ENCODE results near the gene PFDN6.

PFDN6 gene

DNA sequence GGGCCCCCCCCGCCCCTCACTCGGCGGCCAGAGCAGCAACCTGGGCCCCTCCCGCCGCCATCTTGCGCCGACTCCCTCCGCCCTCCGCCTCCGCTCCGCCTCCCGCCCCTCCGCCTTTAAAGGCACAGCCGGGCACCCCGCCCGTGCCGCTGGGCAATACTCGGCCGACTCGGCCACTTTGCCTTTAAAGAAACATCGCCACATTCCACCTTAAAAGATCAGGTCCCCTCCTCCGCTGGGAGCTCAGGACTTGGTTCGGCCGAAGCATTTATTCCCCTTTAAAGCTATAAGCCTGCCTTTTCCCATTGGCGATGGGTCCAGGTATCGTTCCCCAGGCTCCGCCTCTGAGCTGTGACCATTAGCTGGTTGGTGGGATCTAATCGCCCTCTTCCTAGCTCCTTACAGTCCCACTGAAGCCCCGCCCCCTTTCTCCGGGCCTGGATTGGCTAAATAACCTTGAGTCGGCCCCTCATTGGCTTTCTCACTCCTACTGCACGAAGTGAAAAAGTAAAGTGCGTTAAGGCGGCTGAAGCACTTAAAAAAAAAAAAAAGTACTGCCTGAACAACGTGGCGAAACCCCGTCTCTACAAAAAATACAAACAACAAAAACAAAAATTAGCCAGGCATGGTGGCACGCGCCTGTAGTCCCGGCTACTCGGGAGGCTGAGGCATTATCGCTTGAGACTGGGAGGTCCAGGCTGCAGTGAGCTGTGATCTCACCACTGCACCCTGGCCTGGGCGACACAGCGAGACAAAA lies 28.4 kb downstream of the PFDN6 start, which contains the start of gene ZBTB22:
ZBTB22 (minus strand) TSS at position 76 of the 757 bp plus-strand sequence. CDS start 828 bp downstream, outside the sequence.
- H3K4me3 ChIP-seq (ENCODE audit: low read depth, low read length): peak within 1 kb of the TSS; percentile 84
- TF ChIP-seq, protein P1, sequence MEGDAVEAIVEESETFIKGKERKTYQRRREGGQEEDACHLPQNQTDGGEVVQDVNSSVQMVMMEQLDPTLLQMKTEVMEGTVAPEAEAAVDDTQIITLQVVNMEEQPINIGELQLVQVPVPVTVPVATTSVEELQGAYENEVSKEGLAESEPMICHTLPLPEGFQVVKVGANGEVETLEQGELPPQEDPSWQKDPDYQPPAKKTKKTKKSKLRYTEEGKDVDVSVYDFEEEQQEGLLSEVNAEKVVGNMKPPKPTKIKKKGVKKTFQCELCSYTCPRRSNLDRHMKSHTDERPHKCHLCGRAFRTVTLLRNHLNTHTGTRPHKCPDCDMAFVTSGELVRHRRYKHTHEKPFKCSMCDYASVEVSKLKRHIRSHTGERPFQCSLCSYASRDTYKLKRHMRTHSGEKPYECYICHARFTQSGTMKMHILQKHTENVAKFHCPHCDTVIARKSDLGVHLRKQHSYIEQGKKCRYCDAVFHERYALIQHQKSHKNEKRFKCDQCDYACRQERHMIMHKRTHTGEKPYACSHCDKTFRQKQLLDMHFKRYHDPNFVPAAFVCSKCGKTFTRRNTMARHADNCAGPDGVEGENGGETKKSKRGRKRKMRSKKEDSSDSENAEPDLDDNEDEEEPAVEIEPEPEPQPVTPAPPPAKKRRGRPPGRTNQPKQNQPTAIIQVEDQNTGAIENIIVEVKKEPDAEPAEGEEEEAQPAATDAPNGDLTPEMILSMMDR (IDR thresholded peaks at IDR 0.05; ENCODE audit: low read depth, low read length): no peak
- TF ChIP-seq, protein P2, sequence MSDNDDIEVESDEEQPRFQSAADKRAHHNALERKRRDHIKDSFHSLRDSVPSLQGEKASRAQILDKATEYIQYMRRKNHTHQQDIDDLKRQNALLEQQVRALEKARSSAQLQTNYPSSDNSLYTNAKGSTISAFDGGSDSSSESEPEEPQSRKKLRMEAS (IDR thresholded peaks at IDR 0.05; ENCODE audit: low read depth, low read length): peak; percentile 39; the same call in 1 of the 2 replicates
- peak; percentile 28 for TF ChIP-seq POLR2A (IDR thresholded peaks at IDR 0.05; ENCODE audit: extremely low read depth, insufficient read length)
- no peak for TF ChIP-seq MYC (IDR thresholded peaks at IDR 0.05; ENCODE audit: low read depth, low read length)
- peak; percentile 99 for DNase-seq (ENCODE audit: low read depth)

DNA sequence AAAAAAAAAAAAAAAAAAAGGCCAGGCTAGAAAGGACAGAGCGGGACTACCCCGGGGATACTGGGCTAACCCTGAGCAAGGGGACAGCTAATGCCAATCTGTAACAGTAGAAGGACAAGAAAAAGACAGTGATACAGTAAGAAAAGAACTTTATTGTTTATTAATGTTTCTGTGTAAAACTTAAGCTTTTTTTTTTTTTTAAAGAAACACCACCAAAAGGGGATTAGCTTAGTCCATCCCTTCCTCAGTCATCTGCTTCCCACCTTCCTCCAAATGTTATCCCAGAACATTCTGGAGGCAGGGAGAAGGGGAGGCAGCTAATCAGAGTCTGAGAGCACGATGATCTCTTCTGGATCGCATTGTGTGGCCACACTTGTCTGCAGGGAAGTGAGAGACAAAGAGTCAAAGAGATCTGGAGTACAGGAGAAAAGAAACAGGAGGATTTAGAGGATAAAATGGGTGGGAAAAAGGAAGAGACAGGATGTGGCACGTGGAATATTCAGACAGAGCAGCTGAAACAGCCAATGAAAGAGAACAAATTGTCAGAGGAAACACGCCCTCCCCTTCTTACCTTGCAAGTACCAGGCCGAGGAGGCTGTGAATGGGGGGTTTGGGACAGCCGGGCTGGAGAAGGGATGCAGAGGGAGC lies 29.1 kb downstream of the PFDN6 start:
- TF ChIP-seq, protein P2 (IDR thresholded peaks at IDR 0.05; ENCODE audit: low read depth, low read length): no peak
- TF ChIP-seq MYC (IDR thresholded peaks at IDR 0.05; ENCODE audit: low read depth, low read length): no peak
- no peak for TF ChIP-seq POLR2A (IDR thresholded peaks at IDR 0.05; ENCODE audit: extremely low read depth, insufficient read length)
- TF ChIP-seq, protein P1 (IDR thresholded peaks at IDR 0.05; ENCODE audit: low read depth, low read length): no peak
- H3K4me3 ChIP-seq (ENCODE audit: low read depth, low read length): peak overlapping the region; percentile 84

DNA sequence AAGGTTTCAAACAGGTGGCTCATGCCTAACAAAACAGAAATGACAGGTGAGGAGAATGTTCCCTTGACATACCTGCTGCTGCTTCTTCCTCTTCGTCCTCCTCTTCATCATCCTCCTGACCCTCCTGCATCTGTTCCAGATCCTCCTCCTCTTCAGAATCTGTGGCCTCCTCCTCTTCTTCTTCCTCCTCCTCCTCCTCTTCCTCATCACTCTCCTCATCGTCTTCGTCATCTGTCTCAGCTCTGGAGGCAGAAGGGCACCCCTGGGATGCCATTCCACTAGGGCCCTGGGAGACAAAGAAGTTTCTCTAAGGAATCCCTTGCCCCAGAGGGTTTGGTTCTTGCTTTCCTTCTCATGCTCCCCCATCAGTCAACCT lies 30.5 kb downstream of the PFDN6 start:
- TF ChIP-seq, protein P1 (IDR thresholded peaks at IDR 0.05; ENCODE audit: low read depth, low read length): no peak
- no peak for TF ChIP-seq POLR2A (IDR thresholded peaks at IDR 0.05; ENCODE audit: extremely low read depth, insufficient read length)
- no peak for TF ChIP-seq MYC (IDR thresholded peaks at IDR 0.05; ENCODE audit: low read depth, low read length)
- TF ChIP-seq, protein P2 (IDR thresholded peaks at IDR 0.05; ENCODE audit: low read depth, low read length): no peak
- no peak overlapping the region for H3K4me3 ChIP-seq (ENCODE audit: low read depth, low read length)

More for the DNA sequence above, 29.1 kb downstream of the PFDN6 start:
- DNase-seq (ENCODE audit: low read depth): no peak

DNA sequence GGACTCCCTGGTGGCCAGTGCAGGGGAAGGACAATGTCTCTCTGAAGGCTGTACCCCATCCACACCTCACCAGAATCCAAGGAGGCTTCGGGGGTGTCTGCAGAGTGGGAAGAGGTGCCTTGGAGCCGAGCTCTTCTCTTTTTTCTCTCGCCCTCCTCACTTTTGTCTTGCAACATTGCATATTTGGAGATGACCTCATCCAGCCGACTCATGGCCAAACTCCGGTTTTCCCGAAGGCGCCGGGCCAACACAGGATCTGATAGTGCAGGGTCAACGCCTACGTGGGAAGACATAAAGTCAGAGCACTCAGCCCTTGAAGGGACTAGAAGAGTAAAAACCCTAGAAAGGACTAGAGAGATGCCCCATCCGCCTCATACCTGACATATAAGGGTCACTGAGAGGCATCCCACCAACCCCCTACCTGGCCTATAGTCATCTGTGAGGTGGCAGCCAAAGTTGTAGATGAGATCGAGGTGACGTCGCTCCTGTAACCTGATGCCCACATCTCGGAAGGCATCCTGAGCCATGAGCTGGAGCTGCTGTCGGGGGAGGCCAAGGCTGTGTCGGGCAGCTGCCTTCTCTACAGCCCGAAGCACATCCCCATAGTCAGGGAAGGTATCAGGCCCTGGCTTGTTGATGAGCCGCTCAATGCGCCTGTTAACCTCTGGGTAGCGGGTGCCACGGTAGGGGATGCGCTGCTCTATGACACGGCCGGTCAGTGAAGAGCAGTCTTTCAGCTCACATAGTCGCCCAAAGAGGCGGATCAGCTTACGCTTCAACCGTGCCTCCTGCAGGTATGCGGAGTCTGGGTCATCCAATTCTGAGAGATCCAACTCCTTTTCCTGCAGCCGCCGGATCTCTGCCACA lies 31.1 kb downstream of the PFDN6 start:
- DNase-seq (ENCODE audit: low read depth): no peak
- TF ChIP-seq, protein P2 (IDR thresholded peaks at IDR 0.05; ENCODE audit: low read depth, low read length): no peak
- TF ChIP-seq POLR2A (IDR thresholded peaks at IDR 0.05; ENCODE audit: extremely low read depth, insufficient read length) (no peak), MYC (IDR thresholded peaks at IDR 0.05; ENCODE audit: low read depth, low read length) (no peak)
- TF ChIP-seq, protein P1 (IDR thresholded peaks at IDR 0.05; ENCODE audit: low read depth, low read length): no peak

More for the DNA sequence above, 30.5 kb downstream of the PFDN6 start:
- DNase-seq (ENCODE audit: low read depth): no peak

DNA sequence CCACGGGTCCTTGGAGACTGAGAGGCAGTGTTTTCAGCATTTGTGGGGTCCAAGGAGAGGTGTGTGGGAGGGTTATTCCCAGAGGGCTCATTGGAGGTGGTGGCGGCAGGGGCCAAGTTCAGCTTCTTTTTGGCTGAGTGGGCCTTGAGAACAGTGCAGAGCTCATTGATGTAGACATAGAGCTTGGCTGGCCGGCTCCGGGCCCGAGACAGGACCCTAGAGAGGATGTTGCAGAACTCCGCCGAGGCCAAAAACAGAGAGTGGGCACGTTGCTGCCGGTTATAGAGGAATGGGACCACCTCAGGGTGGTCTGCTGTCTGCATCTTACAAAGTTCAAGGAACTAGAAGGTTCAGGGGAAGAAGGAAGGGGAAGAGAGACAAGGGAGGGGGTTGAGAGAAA lies 31.8 kb downstream of the PFDN6 start:
- peak overlapping the region; percentile 93 for H3K4me3 ChIP-seq (ENCODE audit: low read depth, low read length)
- TF ChIP-seq POLR2A (IDR thresholded peaks at IDR 0.05; ENCODE audit: extremely low read depth, insufficient read length): no peak
- no peak for TF ChIP-seq MYC (IDR thresholded peaks at IDR 0.05; ENCODE audit: low read depth, low read length)
- TF ChIP-seq, protein P2 (IDR thresholded peaks at IDR 0.05; ENCODE audit: low read depth, low read length): no peak
- TF ChIP-seq, protein P1 (IDR thresholded peaks at IDR 0.05; ENCODE audit: low read depth, low read length): no peak
- DNase-seq (ENCODE audit: low read depth): no peak

More for the DNA sequence above, 31.1 kb downstream of the PFDN6 start:
- no peak overlapping the region for H3K4me3 ChIP-seq (ENCODE audit: low read depth, low read length)

Data from NB4 (cell line).